ENCODE data around the gene KIF7. TPM values are rescaled to one million over a fixed set of nuclear protein-coding genes. Genes with fewer than 3 reads are reported as not detected.

KIF7 gene
- polyA plus RNA-seq, 3 donors: not detected

DNA sequence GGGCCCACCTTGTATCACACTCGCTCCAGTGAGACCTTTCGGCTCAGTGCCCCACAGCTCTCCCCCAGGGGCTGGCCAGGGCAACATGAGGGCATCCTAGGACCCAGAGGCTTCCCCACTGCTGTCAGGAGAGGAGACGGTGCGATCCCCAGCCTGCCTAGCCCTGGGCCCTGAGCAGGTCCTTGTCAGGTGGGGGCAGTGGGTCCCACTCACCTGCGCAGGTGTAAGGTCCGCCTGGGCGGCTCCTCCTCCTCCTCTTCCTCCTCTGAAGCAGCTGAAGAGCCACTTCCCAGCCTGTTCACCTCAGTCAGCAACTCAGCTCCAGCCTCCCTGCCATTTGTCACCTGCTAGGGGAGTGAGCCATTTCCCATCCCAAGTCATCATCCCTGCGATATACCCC is 9.6 kb downstream of the KIF7 start:
- Histone ChIP-seq H4K20me1 (ENCODE audit: insufficient read depth, low read length) (no peaks in the 10 kb centered on the region), H3K4me1 (ENCODE audit: control insufficient read depth in 1 of 2, insufficient read depth in 2 of 2, low read length in 2 of 2) (no peaks in the 10 kb centered on the region), H2AFZ (ENCODE audit: insufficient read depth, low read depth, low read length, poor library complexity, severe bottlenecking) (no peak overlapping the region), H3K79me2 (ENCODE audit: insufficient read depth, low read length) (no peaks in the 10 kb centered on the region), H3K36me3 (replicated peaks in 1 of 2; ENCODE audit: control insufficient read depth in 1 of 2, insufficient read depth in 2 of 2, low read length in 2 of 2) (no peaks in the 10 kb centered on the region), H3K27me3 (ENCODE audit: control insufficient read depth in 2 of 2, insufficient read depth in 2 of 2, low read length in 2 of 2) (no peaks in the 10 kb centered on the region), H3K27ac (ENCODE audit: low read depth in 1 of 2, low read length in 2 of 2) (no peak overlapping the region), H3K9ac (ENCODE audit: insufficient read depth, low read length, poor library complexity, severe bottlenecking) (no peak overlapping the region), H3K4me2 (replicated peaks; ENCODE audit: extremely low read depth, low read length, poor library complexity, severe bottlenecking) (no peak overlapping the region), H3K4me3 (replicated peaks in 1 of 3; ENCODE audit: low read depth in 2 of 3, low read length in 3 of 3) (no peak overlapping the region), H3K9me3 (replicated peaks in 1 of 2; ENCODE audit: control insufficient read depth in 1 of 2, insufficient read depth in 1 of 2, low read length in 2 of 2) (peaks cover 0 to 5% of the 10 kb centered on the region in 2 donors)
- peaks cover 4% of the 10 kb centered on the region for H3K4me1 Mint-ChIP-seq
- peaks cover 0 to 3% (median 2%) of the 10 kb centered on the region in 3 donors for H3K27me3 Mint-ChIP-seq (ENCODE audit: low read depth in 3 of 3)
- WGBS (ENCODE audit: insufficient coverage): 93% methylated on average over 7 of the region's 8 CpGs
- H3K9me3 Mint-ChIP-seq: peaks cover 0 to 6% (median 2%) of the 10 kb centered on the region in 7 donors
- no peak overlapping the region for H3K27ac Mint-ChIP-seq
- H3K36me3 Mint-ChIP-seq: no peaks in the 10 kb centered on the region
- TF ChIP-seq, protein P1, sequence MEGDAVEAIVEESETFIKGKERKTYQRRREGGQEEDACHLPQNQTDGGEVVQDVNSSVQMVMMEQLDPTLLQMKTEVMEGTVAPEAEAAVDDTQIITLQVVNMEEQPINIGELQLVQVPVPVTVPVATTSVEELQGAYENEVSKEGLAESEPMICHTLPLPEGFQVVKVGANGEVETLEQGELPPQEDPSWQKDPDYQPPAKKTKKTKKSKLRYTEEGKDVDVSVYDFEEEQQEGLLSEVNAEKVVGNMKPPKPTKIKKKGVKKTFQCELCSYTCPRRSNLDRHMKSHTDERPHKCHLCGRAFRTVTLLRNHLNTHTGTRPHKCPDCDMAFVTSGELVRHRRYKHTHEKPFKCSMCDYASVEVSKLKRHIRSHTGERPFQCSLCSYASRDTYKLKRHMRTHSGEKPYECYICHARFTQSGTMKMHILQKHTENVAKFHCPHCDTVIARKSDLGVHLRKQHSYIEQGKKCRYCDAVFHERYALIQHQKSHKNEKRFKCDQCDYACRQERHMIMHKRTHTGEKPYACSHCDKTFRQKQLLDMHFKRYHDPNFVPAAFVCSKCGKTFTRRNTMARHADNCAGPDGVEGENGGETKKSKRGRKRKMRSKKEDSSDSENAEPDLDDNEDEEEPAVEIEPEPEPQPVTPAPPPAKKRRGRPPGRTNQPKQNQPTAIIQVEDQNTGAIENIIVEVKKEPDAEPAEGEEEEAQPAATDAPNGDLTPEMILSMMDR (IDR thresholded peaks at IDR 0.05): no peak
- DNase-seq: no peak
- intact Hi-C loops (cut with micrococcal nuclease): no loop called here
- H3K4me3 Mint-ChIP-seq: no peak overlapping the region

DNA sequence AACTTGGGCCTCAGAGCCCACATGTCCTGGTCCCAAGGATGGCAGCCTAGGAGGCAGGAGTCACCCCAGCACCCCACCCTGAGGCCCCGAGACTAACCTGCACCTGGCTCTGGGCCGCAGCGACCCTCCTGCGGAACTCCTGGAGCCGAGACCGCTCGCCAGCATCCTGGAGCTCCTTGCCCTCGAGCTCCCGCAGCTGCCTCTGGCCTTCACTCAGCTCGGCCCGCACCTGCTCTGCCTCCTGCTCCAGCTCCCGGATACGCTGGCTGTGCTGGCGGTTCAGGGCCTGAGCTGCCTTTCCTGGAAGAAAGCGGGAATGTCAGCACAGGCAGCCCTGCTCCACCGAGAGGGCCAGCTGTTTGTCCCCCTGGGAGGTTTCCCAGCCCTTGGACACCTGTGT is 13.2 kb downstream of the KIF7 start:
- H3K4me3 Mint-ChIP-seq: no peak overlapping the region

More for the DNA sequence above, 13.2 kb downstream of the KIF7 start:
- WGBS (ENCODE audit: insufficient coverage): 99% methylated on average over 15 of the region's 16 CpGs
- Mint-ChIP-seq H3K36me3 (no peaks in the 10 kb centered on the region), H3K9me3 (peaks cover 1 to 7% (median 4%) of the 10 kb centered on the region in 7 donors), H3K27ac (no peak overlapping the region), H3K27me3 (ENCODE audit: low read depth in 3 of 3) (peaks cover 0 to 3% (median 2%) of the 10 kb centered on the region in 3 donors), H3K4me1 (peaks cover under 1% of the 10 kb centered on the region)
- intact Hi-C loops (cut with micrococcal nuclease): no loop called here
- Histone ChIP-seq H4K20me1 (ENCODE audit: insufficient read depth, low read length) (no peaks in the 10 kb centered on the region), H3K4me1 (ENCODE audit: control insufficient read depth in 1 of 2, insufficient read depth in 2 of 2, low read length in 2 of 2) (no peaks in the 10 kb centered on the region), H3K79me2 (ENCODE audit: insufficient read depth, low read length) (no peaks in the 10 kb centered on the region), H3K36me3 (replicated peaks in 1 of 2; ENCODE audit: control insufficient read depth in 1 of 2, insufficient read depth in 2 of 2, low read length in 2 of 2) (no peaks in the 10 kb centered on the region), H3K4me3 (replicated peaks in 1 of 3; ENCODE audit: low read depth in 2 of 3, low read length in 3 of 3) (no peak overlapping the region), H2AFZ (ENCODE audit: insufficient read depth, low read depth, low read length, poor library complexity, severe bottlenecking) (no peak overlapping the region), H3K9me3 (replicated peaks in 1 of 2; ENCODE audit: control insufficient read depth in 1 of 2, insufficient read depth in 1 of 2, low read length in 2 of 2) (peaks cover 0 to 3% of the 10 kb centered on the region in 2 donors), H3K27ac (ENCODE audit: low read depth in 1 of 2, low read length in 2 of 2) (no peak overlapping the region), H3K4me2 (replicated peaks; ENCODE audit: extremely low read depth, low read length, poor library complexity, severe bottlenecking) (no peak overlapping the region), H3K27me3 (ENCODE audit: control insufficient read depth in 2 of 2, insufficient read depth in 2 of 2, low read length in 2 of 2) (no peaks in the 10 kb centered on the region), H3K9ac (ENCODE audit: insufficient read depth, low read length, poor library complexity, severe bottlenecking) (no peak overlapping the region)
- DNase-seq: no peak
- TF ChIP-seq, protein P1 (IDR thresholded peaks at IDR 0.05): no peak
